GM18499 (cell line): ENCODE data around the gene MGMT.

Experiments
- ATAC-seq: cut with Tn5 transposase; IDR thresholded peaks from one replicate; pipeline ENCODE4 v1.9.1; 2021; ENCODE audit warnings: moderate number of reproducible peaks; ENCODE audit not compliant: insufficient read depth, unreplicated experiment

The MGMT gene

GRCh38 chr10:129718548-129719414 lies 251.7 kb downstream of the MGMT start:
- ATAC-seq, result no peak

- ATAC-seq, result no peak
Measured at GRCh38 chr10:129719415-129719739, 252.3 kb downstream of the MGMT start.

GRCh38 chr10:129719889-129720590 lies 253.0 kb downstream of the MGMT start:
- no peak for ATAC-seq

GRCh38 chr10:129725011-129725410 lies 258.0 kb downstream of the MGMT start:
- ATAC-seq, result no peak

- no peak for ATAC-seq
Measured at GRCh38 chr10:129725482-129725881, 258.4 kb downstream of the MGMT start.

GRCh38 chr10:129725890-129726631 lies 259.0 kb downstream of the MGMT start:
- ATAC-seq, result no peak

GRCh38 chr10:129727071-129727470 lies 260.0 kb downstream of the MGMT start:
- ATAC-seq, result no peak

- ATAC-seq, result no peak
Measured at GRCh38 chr10:129727495-129727894, 260.5 kb downstream of the MGMT start.

GRCh38 chr10:129728246-129728820 lies 261.3 kb downstream of the MGMT start:
- ATAC-seq, result no peak

- no peak for ATAC-seq
Measured at GRCh38 chr10:129728905-129729795, 262.1 kb downstream of the MGMT start.

GRCh38 chr10:129730272-129730992 lies 263.4 kb downstream of the MGMT start:
- ATAC-seq, result no peak

- no peak for ATAC-seq
Measured at GRCh38 chr10:129730993-129731325, 263.9 kb downstream of the MGMT start.

GRCh38 chr10:129740532-129741279 lies 273.7 kb downstream of the MGMT start:
- no peak for ATAC-seq

- no peak for ATAC-seq
Measured at GRCh38 chr10:129741280-129741977, 274.4 kb downstream of the MGMT start.

GRCh38 chr10:129741978-129742741 lies 275.1 kb downstream of the MGMT start:
- no peak for ATAC-seq

GRCh38 chr10:129742742-129743550 lies 275.9 kb downstream of the MGMT start:
- ATAC-seq, result no peak
